NOMO-1 (cell line): ENCODE results near the gene POLR2A.
"Not testable (repeated sequence)": the region's sequence is repeated elsewhere in the genome, so short reads cannot be mapped to it uniquely, and the experiment has no call there.

Experiments
- DNase-seq, 2 experiments: peaks; one replicate each; lab custom pipeline; 2025; ENCODE audit not compliant: unreplicated experiment in 2 of 2; lab: John Stamatoyannopoulos, UW

The POLR2A gene

DNA sequence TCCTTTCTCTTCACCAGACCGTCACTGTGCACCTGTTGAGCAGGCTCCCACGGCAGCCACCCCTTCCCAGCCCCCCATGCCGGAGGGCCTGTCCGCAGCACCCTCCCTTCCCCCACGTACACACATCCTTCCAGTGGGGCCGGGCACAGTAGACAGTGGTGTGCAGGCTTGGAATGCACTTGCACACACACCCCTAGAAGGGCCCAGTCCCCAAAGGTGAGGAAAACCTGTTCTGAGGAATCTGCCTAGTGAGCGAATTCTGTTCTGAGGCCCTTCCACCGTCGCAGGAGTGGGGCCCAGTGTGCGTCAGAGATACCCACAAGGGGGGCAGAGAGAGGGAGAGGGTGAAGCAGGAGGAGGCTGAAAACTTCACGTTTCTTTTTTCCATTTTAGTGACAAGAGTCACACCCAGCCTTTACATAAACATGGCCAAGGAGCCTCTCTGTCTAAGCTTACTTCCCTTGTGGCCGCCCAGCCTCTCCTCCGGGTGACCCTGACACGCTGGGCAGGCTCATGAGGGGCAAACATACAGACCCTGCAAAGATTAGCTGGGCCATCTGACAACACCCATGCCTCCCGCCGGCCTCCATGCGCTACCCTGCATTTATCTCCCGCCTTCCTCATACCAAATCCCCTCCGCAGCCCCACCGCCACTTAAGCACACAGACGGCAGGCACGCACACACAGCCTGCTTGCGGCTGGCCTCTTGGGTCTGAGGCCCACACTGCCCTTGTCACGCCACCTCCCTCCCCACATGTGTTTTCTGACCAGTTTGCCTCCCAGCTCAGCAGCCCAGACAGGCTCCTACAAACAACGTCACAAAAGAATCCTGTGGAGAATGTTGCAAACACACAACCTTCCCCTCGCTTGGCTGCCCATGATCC lies 6.5 kb upstream of the POLR2A start:
- DNase-seq: peak; percentile 41 to 44

DNA sequence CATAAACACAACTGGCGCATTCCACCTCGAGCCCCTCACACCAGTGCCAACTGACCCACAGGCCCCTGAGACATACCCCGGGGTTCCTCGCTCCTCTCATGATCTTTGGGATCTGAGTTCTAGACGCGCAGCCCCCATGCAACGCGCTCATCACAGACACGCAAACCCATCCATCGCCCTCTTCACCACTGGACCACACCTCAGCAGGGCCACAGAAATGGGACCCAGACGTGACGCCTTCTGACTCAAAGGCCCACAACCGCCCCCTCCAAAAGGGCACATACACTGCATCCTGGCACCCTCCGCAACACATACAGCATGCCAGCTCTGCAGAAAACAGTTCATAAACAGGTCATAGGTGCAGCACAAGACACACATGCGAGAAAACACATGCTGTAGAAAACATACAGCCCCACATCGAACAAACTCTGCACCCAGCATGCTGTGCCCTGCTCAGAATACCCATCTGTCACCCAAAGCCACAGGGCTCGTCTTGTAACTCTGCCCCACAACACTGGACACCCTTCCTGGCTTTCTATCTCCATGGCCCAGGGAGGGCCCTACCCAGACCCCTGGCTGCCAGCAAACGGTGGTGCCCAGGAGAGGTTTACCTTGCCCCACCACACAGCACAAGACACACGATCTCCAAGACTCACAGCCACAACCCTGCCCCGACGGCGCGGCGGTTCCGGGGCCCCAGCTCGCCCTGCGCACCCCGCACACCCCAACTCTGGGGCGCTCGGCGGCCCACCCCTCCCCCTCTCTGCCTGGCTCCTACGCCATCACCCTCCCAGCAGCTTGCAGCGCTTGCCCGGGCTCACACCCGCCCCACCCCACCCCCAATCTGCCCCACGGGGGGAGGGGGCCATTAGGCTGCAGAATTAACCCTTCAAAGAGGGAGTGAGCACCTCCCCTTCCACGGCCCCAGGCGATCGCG lies 5.6 kb upstream of the POLR2A start:
- peak in 1 of 2 experiments; percentile 22 for DNase-seq

GRCh38 chr17:7479213-7480088 lies 4.7 kb upstream of the POLR2A start, which contains the start of gene ZBTB4:
TSS of gene ZBTB4 (minus strand) at chr17:7479631. CDS start at chr17:7466801, 12,830 bp downstream.
- no peak for DNase-seq

- DNase-seq: no peak
These were observed 4.1 kb upstream of the POLR2A start for GRCh38 chr17:7480089-7480384.

DNA sequence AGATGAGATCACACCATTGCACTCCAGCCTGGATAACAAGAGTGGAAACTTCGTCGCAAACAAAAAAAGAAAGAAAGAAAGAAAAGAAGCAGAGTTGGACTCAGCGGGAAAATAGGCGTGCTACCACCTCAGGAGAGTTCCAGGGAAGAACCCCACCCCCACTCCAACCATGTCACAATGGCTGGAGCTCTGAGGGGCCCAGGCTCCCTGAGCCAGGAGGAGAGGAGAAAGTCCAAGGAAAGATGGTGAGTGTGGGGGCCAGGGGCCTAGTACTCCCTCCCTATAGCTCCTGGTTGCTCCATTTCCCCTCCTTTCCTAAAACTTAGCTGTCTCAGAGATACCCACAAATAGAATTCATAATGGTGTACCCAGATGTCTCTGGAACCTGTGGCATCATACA lies 2.9 kb upstream of the POLR2A start, which contains the start of gene SLC35G6:
TSS of gene SLC35G6 (plus strand) at position 172 of the 400 bp plus-strand sequence. CDS start at position 243, 71 bp downstream.
- not testable (repeated sequence) for DNase-seq

DNA sequence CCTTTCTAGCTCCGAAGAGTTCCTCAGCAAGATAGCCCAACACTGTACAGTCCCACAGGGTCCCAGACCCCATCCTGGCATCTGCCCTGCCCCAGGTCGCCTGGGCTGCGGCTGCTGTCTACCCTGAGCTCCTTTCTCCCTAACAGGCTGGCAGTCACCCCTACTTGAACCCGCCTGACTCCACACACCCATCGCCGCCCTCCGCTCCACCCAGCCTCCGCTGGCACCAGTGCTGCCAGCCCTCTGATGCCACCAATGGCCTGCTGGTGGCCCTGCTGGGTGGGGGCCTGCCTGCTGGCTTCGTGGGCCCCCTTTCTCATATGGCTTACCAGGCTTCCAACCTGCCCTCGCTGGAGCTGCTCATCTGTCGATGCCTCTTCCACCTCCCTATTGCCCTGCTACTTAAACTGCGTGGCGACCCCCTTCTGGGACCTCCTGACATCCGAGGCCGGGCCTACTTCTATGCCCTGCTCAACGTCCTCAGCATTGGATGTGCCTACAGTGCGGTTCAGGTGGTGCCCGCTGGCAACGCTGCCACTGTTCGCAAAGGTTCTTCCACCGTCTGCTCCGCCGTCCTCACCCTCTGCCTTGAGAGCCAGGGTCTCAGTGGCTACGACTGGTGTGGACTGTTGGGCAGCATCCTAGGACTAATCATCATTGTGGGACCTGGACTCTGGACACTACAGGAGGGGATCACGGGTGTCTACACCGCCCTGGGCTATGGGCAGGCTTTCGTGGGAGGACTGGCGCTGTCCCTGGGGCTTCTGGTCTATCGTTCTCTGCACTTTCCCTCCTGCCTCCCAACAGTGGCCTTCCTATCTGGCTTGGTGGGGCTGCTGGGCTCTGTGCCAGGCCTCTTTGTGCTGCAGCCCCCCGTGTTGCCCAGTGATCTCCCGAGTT lies 2.1 kb upstream of the POLR2A start:
- DNase-seq: not testable (repeated sequence)

DNA sequence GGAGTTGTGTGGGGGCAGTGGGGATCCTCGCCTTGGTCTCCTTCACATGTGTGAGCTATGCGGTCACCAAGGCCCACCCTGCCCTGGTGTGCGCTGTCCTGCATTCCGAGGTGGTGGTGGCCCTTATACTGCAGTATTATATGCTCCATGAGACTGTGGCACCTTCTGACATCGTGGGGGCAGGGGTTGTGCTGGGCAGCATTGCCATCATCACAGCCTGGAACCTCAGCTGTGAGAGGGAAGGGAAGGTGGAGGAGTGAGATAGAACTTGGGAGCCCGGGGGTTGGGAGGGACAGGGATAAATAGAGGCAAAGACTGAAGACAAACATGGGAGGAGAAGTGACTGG lies 1.5 kb upstream of the POLR2A start:
- not testable (repeated sequence) for DNase-seq

GRCh38 chr17:7483255-7484066 lies 705 bp upstream of the POLR2A start:
- peak; percentile 90 to 91 for DNase-seq

DNA sequence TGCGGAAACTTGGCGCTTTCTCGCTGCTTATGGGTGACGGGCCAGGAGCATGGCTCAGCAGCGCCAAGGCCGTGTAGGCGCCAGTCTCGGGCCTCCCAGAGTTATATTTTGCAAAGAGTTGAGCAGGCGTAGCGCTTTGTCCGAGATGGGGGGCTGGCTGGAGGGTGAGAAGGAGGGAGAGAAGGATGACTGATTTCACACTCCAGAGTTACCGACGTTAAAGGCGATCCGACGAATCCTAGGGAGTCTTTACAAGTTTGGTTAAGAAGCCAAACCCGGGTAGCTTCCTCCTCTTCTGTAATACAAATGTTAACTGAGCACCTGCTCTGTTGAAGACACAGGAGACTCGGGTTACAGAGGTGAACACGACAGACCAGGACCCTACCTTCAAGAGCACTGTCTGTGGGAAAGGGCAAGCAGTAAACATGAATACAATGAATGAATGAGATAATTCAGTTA lies 782 bp downstream of the POLR2A start:
- DNase-seq: peak in 1 of 2 experiments; percentile 81

GRCh38 chr17:7486181-7486580 lies 2.0 kb downstream of the POLR2A start:
- no peak for DNase-seq

GRCh38 chr17:7490144-7490543 lies 6.0 kb downstream of the POLR2A start:
- DNase-seq: no peak

GRCh38 chr17:7491583-7491982 lies 7.4 kb downstream of the POLR2A start:
- no peak for DNase-seq

- DNase-seq: no peak
These were observed 9.8 kb downstream of the POLR2A start for GRCh38 chr17:7493941-7494340.

DNA sequence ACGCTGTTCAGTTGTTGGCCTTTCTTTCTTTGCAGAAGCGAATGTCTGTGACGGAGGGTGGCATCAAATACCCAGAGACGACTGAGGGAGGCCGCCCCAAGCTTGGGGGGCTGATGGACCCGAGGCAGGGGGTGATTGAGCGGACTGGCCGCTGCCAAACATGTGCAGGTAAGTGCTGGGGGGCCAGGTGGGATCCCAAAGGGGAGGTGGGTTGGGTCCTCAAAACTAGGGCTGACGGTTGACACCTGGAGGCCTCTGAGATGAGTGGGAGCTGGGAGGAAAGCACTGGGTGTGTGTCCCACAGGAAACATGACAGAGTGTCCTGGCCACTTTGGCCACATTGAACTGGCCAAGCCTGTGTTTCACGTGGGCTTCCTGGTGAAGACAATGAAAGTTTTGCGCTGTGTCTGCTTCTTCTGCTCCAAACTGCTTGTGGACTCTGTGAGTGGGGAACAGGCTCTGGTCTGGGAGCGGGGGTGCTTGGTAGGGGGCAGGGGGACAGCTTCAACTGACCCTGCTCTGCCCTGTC lies 11.8 kb downstream of the POLR2A start:
- no peak for DNase-seq

GRCh38 chr17:7496470-7497183 lies 12.5 kb downstream of the POLR2A start:
- DNase-seq: no peak

DNA sequence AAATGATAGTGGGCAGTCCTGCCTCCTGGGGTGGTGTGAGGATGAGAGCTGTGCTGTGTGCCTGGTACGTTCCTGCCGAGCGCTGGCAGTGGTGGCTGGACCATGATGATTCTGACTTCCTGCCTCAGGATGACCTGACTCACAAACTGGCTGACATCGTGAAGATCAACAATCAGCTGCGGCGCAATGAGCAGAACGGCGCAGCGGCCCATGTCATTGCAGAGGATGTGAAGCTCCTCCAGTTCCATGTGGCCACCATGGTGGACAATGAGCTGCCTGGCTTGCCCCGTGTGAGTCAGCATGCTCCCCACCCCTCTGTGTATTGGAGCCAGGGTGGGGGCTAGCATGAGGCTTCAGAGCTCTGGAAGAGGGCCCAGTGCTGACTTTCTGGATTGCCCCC lies 13.1 kb downstream of the POLR2A start:
- DNase-seq: no peak

DNA sequence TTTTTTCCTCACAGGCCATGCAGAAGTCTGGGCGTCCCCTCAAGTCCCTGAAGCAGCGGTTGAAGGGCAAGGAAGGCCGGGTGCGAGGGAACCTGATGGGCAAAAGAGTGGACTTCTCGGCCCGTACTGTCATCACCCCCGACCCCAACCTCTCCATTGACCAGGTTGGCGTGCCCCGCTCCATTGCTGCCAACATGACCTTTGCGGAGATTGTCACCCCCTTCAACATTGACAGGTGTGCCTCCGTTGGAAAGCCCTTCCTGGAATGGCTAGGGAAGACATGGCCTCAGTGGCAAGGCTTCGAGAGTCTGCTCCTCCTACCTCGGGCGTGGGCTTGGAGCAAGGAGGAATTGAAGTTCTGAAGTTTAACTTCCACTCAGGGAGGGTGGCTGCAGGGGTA lies 13.5 kb downstream of the POLR2A start:
- DNase-seq: no peak

DNA sequence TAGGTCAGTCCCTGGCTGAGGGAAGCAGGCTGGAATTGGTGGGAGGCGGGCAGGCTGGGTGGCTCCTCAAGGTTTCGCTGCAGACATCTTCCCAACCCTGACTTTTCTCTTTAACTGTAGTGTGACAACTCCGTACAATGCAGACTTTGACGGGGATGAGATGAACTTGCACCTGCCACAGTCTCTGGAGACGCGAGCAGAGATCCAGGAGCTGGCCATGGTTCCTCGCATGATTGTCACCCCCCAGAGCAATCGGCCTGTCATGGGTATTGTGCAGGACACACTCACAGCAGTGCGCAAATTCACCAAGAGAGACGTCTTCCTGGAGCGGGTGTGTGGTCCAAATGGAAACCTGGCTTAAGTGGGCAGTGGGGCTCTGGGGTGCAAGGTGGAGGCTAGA lies 15.0 kb downstream of the POLR2A start:
- DNase-seq: no peak
